NCI-H1092 treated with DMSO at 0.1 percent for 48 hours (cell line): ENCODE data around the gene CHAC1.
A peak's percentile ranks its signal among the peaks of the same experiment; 100 is the strongest.
"Not testable (repeated sequence)": the region's sequence is repeated elsewhere in the genome, so short reads cannot be mapped to it uniquely, and the experiment has no call there.

Experiments
- DNase-seq: peaks from one replicate; lab custom pipeline; 2025; lab: John Stamatoyannopoulos, UW

The CHAC1 gene

DNA sequence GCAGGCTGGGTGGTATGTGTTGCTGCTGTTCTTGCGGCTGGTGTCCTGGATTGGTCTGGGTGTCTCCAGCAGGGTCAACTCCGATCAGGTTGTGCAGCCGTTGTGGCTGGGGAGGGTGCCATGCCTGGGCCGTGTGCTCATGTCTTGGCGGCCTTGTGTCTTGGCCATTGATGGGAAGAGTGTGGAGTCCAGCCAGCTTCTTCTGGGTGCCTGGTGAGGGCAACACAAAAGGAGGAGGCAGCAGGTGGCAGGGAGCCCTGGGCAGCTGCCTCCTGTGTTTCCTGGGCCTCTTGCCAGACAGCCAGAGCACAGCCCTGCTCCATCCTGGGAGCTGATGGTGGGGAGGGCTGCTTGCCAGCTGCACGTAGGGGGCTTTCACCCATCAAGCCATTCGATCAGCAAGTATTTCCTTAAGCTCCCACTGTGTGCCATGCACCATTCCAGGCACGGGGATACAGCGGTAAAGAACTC lies 4.3 kb downstream of the CHAC1 start:
- DNase-seq, result peak; percentile 86

DNA sequence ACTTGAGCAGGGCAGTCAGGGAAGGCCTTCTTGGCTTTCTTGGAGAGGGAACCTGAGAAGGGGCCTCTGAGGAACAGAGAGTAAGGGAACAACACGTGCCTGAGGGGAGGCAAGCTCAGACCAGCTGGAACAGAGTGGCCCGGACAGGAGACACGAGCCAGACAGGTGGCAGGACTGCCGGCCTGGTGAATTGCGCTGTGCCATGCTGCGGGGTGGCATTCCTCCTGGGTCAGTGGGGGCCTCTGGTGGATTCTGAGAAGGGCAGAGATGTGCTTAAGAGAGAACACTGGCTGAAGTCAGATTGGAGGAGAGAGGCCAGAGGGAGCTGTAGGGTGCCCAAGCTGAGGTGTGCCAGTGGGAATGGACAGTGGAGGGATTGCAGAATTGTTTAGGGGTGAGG lies 4.9 kb downstream of the CHAC1 start:
- DNase-seq, result no peak

DNA sequence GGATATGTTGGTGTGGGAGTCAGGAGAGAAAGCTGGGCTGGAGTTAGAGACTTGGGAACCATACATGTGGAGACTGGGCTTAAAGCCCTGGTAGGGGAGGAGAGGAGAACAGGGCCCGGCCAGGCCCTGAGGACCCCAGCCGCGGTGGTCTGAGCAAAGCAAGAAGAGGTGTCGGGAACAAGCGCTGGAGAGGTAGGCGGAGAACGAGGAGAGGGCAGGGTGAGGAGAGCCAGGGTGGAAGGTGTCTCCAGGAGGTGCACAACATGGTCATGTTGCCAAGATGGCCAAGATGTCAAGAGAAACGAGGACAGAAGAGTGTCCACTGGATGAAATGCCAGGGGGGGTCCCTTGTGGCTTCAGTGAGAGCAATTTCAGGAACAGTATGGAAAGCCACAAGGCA lies 5.5 kb downstream of the CHAC1 start:
- DNase-seq, result no peak

DNA sequence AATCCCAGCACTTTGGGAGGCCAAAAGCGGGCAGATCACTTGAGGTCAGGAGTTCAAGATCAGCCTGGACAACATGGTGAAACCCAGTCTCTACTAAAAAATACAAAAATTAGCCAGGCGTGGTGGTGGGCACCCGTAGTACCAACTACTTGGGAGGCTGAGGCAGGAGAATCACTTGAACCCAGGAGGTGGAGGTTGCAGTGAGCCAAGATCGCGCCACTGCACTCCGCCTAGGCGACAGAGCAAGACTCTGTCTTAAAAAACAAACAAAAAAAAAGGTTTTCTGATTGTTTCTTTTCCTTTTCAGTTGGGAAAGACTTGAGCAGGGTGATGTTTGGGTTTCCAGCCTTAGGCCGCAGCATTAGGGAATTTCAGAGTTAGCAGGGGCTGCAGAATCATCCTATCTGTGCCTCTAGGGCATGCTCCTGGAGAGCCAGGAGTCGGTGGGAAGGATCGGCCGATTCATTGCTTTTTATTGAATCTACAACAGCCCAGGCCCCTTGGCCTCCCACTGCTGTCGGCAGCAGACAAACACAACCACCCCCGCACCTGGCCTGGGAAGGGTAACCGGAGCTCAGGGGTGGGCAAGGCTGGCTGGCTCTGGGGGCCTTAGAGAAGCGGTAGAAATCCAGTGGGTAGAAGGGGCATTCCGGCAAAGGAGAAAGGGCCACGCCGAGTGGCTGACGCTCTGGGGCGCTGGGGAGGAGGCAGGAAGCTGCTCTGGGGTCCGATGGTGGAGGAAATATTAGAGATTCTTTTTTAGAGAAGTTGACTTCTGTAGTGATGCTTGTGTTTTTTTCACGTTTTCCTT lies 6.3 kb downstream of the CHAC1 start:
- DNase-seq, result peak; percentile 37

DNA sequence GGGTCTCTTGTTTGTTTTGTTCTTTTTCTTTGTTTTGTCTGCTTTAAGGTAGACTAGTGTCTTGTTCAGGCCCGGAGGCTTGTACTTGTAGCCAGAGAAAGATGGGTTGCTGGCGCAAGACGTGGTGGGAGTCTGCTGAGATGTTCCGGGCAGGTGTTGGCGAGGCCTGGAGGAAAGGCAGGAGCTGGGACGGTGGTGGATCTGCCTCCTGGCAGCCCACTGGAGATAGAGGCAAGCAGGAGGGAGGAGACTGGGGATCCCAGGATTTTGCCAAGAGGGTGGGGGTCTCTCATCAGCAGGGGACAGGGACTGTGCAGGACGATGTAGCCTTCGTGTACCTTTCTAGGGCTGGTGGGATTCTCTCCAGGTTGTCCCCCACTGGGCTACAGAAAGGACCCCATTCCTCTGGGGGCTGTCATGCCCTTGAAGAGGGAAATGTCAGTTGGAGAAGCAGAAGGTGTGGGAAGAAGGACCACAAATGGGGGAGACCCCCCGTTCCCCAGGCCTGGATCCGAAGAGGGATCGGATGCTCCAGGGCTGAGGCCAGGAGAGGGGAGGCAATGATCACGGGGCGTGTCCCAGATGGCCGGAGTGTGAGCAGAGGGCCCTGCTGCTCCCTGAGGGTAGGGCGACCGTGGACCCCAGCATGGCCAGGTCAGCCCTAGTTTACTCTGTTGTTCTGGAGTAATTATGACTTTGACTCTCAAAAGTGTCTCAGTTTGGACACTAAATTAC lies 7.0 kb downstream of the CHAC1 start:
- DNase-seq, result no peak

DNA sequence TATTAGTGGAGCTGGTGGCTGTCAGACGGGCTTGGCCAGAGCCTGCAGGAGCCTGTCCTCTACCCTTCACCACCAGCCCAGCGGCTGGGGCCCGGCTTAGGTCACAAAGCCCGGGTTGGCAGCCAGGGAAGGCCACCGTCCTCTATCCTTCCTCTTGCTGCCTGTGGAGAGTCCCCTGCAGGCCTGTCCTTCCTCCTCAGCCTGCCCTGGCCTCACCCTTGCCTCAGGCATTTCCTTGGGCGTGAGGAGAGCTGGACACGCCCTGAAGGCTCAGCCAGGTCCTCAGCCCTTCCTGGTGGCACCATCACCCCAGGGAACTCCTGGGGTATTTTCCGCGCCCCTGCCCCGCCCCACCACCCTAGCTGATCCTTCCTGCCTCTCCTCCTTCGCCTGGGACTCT lies 7.7 kb downstream of the CHAC1 start:
- no peak for DNase-seq

DNA sequence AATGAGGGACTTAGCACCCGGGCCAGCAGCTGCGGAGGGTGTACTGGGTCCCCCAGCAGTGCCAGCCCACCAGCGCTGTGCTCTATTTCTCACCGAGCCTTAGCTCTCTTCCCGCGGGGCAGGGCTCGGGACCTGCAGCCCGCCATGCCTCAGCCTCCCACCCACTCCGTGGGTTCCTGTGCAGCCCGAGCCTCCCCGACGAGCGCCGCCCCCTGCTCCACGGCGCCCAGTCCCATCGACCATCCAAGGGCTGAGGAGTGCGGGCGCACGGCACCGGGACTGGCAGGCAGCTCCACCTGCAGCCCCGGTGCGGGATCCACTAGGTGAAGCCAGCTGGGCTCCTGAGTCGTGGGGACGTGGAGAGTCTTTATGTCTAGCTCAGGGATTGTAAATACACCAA lies 8.5 kb downstream of the CHAC1 start:
- DNase-seq, result not testable (repeated sequence)

DNA sequence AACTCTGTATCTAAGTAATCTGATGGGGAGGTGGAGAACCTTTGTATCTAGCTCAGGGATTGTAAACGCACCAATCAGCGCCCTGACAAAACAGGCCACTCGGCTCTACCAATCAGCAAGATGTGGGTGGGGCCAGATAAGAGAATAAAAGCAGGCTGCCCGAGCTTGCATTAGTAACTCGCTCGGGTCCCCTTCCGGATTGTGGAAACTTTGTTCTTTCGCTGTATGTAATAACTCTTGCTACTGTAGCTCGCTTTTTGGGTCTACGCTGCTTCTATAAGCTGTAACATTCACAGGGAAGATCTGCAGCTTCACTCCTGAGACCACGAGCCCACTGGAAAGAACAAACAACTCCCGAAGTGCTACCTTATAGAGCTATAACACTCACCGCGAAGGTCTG lies 9.0 kb downstream of the CHAC1 start:
- DNase-seq, result not testable (repeated sequence)

DNA sequence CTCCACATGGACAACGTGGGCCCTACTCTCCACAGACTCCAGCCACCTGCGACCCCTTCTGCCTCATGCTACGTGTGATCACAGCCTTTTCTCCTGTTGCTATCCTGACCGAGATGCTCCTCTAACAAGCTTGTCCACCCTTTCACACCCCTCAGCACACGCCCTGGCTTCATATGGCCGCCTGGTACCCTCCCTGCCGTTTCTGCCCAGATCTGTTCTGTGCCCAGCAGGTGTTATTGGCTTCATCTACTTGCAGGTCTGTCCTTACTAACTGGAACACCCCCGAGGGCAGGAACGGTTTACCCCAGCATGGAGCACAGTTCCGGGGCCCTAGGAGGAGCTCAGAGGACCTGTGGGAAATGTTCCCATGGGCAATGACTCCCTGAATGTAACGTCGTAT lies 9.9 kb downstream of the CHAC1 start:
- DNase-seq, result no peak

DNA sequence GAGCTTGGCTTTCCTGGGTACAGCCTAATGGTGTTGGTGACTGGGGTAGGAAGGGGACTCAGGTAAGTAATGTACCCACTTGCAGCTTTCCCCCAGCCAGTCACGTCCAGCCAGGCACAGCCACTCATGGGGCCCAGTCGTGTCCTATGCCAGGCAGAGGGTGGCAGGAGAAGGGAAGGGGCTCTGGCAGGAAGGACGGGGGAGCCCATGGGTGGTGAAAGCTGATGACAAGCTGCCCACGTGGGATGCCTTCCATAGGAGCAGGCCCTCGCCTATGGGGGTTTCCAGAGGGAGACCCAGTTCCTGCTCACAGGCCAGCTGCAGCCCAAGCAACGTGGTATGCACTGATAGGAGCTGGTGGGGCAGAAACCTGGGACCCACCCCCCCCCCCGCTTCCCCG lies 10.7 kb downstream of the CHAC1 start:
- no peak for DNase-seq

DNA sequence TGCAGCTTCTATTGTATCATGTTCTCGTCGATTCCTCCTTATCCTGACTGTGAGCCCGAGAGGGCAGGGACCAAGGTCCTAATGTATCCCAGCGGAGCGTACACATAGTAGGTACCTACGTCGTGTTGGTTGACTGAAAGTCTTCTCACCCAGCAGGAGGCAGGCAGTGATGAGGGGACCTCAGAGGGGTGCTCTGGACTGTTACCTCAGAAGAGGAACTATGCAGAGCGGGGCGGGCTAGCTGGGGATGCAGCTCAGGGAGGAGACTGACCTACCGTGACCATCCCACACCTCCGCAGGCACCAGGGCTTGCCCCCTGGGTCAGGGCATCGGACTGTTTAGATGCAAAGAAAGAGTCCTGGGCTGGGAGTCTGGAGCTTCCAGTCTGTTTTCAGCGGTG lies 11.4 kb downstream of the CHAC1 start:
- DNase-seq, result no peak

DNA sequence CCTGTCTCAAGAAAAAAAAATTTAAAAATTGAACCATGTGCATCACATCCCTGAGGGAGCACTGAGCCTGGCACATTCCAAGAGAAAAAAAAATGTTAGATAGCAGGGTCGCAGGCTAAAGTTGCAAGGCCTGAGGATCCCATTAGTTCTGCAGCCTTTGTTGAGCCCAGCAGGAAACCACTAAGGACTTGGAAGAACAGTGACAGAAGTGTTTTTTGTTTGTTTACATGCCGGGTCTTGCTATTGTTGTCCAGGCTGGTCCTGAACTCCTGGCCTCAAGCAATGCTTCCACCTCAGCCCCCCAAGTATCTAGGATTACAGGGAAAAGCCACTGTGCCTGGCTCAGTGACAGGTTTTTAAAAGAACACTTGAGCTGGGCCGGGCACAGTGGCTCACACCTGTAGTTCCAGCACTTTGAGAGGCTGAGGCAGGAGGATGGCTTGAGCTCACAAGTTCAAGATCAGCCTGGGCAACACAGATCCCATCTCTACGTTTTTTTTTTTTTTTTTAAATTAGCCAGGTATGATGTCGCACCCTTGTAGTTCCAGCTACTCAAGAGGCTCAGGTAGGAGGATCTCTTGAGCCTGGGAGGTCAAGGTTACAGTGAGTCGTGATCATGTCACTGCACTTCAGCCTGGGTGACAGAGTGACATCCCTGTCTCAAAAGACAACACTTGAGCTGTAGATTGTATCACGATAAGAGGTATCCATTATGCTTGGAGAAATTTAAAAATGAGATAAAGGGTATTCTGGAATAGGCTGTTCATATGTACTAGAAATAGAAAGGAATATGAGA lies 15.2 kb downstream of the CHAC1 start:
- DNase-seq, result no peak

DNA sequence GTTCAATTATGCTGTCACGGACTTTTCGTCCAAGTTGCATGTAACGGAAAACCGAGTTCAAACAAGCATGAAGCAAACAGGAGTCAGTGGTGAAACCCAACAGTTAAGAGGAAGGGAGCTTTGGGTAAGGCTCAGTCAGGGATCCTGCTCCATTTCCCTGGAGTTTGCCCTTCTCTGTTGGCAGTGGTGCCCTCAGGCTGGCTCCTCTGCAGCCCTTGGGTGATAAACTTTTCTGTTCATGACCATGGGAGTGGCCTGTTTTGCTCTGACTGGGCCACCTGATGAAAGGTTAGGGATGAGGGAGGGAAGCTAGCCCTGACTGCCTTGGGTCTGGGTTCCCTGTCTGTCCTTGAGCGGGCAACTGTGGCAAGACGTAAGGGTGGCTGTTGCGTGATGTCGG lies 16.1 kb downstream of the CHAC1 start:
- DNase-seq, result no peak

DNA sequence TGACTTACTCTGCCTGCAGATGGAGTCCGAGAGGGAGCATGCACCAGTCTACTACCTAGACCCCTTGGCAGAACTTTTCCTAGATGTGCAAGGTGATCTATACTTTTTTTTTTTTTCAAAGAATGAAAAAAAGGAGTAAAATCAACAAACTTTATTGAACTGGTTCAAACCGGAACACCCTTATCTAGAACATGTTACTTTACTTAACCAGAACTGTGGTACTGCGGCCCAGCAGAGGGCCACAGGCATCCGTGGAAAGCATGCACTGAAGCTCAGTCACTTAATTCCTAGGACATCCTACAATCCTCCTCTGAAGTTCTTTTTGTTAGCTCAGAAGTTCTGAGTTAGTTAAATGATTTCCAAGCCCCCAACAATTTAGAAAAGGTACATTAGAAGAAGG lies 21.6 kb downstream of the CHAC1 start:
- DNase-seq, result no peak

DNA sequence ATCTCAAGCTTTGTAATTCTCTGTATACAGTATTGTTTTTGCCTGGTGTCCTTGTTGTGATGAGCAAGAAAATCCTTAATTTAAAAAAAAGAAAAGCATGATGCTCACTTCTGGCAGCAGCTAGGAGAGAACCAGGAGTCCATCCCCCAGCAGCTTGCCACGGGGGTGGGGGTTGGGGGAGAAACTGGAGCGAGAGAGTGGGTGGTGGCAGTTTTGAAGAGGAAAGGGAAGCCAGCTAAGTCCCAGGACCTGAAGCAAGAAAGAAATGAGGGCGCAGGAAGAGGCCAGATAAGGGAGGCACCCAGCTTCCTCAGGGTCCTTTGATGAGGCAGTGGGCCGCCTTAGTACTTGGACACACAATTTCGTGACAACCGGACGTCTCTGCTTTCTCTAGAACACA lies 23.5 kb downstream of the CHAC1 start:
- no peak for DNase-seq

DNA sequence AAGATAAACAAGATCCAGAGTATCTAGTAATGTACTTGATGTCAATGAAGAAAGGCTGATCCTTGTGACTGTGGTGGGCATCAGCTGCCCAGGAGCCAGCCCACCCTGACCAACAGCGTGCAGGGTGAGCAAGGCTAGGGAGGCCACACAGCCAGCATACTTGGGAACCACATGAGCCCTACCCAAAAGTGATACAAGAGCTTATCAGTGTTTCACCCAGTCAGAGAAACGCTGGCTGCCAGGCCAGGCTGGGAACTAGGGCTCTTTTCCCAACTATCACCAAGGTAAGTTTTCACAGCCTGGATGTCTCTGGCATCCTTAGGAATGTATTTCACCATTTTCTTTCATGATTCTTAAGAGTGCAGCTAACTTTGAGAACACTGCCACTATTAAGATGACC lies 24.9 kb downstream of the CHAC1 start:
- DNase-seq, result no peak

DNA sequence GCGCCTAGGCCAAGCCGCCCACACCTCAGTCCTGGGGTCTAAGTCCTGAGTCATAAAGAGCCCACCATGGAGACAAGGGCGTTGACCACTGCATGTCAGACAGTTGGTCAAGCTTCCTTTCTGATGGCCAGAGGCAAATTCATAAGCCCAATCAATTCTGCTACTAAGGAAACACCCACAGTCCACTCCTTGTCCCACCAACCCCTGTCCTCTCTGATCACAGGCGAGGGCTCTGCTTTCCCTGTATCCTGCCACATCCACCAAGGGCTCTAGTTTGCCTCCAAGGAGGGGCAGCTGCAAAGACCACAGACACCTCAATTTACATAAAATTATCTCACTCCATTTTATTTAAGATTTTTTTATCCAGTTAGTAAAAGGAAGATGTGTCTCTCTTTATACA lies 25.3 kb downstream of the CHAC1 start:
- DNase-seq, result no peak

DNA sequence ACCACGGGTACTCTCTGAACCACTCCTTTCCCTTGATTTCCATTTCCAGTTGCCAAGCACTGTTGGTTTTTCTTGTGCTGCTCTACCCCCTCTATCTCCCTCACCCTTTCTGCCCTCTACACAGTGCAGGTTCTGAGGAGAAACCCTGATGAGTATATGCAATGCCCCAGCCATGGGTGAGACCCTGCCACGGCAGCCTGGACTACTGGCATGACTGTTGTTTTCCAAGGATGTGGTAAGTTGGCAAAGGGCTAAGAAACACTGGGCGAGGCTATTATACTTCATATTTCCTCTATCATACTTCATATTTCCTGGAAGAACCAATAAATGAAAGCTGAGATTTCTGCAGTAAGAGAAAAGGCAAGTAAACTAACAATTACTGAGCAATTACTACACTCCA lies 27.9 kb downstream of the CHAC1 start:
- no peak for DNase-seq

DNA sequence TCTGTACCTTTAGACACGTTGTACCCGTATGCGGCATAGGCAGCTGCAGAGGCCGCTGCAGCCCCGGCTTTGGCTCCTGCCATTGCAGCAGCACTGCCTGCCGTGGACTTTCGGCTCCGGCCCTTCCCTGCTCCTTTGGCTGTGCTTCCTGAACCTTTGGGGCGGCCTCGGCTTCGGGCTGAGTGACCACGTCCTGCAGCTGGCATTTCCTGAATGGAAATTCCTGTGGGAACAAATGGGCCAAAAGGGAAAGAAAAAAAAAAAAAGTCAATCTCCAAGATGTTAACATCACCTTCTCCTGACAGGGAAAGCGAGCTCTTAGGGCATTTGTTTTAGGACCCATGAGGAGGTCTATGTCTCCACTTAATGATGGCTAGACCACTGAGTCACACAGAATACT lies 29.6 kb downstream of the CHAC1 start:
- no peak for DNase-seq

DNA sequence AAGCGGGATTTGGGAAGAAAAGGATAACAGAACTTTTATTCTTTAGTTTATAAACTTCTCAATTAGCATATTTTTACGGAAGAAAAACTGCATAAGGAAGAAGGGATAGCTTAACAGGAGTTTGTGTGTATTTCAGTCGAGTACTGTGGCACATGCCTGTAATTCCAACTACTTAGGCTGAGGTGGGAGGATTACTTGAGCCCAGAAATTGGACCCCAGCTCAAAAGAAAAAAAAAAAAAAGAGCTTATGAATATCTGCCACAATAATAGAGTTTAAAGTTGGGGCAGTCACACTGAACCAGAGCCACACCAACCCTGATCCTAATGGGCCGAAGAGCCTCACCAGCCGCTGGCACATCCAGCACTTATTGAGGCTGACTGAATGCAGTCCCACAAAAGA lies 31.1 kb downstream of the CHAC1 start:
- no peak for DNase-seq

DNA sequence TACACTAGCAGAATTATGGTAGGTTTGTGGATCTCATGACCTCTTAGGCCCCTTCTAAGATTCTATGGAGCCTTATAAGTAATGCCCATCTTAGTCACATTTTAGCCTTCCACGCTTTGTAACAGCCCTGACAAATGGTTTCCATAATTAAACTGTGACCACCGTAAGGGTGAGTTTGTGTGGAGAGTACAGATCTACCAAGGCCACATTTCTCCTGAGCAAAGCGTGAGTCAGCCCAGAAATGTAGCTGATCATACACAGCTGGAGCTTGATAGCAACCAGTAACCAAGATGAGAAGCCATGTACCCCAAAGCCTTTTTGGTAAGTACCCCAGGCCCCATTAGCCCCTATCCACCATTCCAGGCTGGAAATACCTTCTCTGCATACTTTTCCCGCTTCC lies 31.7 kb downstream of the CHAC1 start:
- DNase-seq, result no peak

DNA sequence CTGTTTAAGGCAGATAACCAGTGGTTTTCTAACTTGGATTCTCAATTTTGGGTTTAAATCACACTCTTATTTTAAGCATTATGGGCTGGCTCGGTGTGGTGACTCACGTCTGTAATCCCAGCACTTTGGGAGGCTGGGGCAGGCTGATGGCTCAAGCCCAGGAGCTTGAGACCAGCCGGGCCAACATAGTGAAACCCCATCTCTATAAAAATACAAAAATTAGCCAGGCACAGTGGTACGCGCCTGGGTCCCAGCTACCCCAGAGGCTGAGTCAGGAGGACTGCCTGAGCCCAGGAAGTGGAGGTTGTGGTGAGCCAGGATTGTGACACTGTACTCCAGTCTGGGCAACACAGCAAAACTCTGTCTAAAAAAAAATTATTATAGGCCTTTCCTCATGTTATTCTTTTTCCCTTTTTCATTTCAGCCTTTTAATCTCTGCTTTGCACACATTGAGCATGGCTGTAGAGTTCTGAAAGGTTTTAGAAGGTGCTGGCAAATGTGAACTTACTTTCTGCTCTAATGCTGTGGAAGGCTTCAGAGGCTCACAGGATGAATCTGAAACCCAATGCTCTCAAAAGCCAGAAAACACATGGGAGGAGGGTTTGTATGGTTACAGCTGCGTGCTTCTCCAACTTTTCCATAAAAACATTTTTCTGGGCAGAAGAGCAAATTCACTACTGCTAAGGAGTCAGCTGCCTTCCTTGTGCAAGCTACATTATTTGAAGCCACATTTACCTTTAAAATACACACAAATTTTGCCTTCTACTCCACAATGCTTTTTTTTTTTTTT lies 32.5 kb downstream of the CHAC1 start:
- DNase-seq, result no peak
